ENCODE results near the gene APBA2.

The APBA2 gene

GRCh38 chr15:29127506-29128430 lies 242.0 kb downstream of the APBA2 start:
- ChIA-PET POLR2A (no interaction called here), CTCF (interaction anchor here (3.3 kb wide), 1 partner anchor 12 kb away, joined by 26 read pairs; no protein-coding TSS in a partner anchor)
- TF ChIP-seq CTCF (IDR thresholded peaks at IDR 0.05; ENCODE audit: control extremely low read depth, extremely low read depth, low read depth, missing control alignments), result no peak
- DNase-seq (ENCODE audit: extremely low spot score), result no peak

GRCh38 chr15:29128671-29129070 lies 242.9 kb downstream of the APBA2 start:
- TF ChIP-seq CTCF (IDR thresholded peaks at IDR 0.05; ENCODE audit: control extremely low read depth, extremely low read depth, low read depth, missing control alignments), result no peak
- POLR2A ChIA-PET, result no interaction called here
- CTCF ChIA-PET, result interaction anchor here (1.5 to 3.3 kb wide), 2 partner anchors 12 to 26 kb away, joined by 6 to 26 read pairs; no protein-coding TSS in a partner anchor
- DNase-seq (ENCODE audit: extremely low spot score), result no peak

- TF ChIP-seq CTCF (IDR thresholded peaks at IDR 0.05; ENCODE audit: control extremely low read depth, extremely low read depth, low read depth, missing control alignments), result no peak
- ChIA-PET CTCF (interaction anchor here (1.5 to 3.3 kb wide), 2 partner anchors 11 to 27 kb away, joined by 6 to 26 read pairs; no protein-coding TSS in a partner anchor), POLR2A (no interaction called here)
- DNase-seq (ENCODE audit: extremely low spot score), result no peak
Measured at GRCh38 chr15:29129221-29129620, 243.4 kb downstream of the APBA2 start.

GRCh38 chr15:29129926-29130325 lies 244.2 kb downstream of the APBA2 start:
- no peak for DNase-seq (ENCODE audit: extremely low spot score)
- TF ChIP-seq CTCF (IDR thresholded peaks at IDR 0.05; ENCODE audit: control extremely low read depth, extremely low read depth, low read depth, missing control alignments), result no peak
- POLR2A ChIA-PET, result no interaction called here
- CTCF ChIA-PET, result interaction anchor here (1.5 to 3.3 kb wide), 2 partner anchors 10 to 27 kb away, joined by 6 to 26 read pairs; no protein-coding TSS in a partner anchor

GRCh38 chr15:29130476-29130875 lies 244.7 kb downstream of the APBA2 start:
- TF ChIP-seq CTCF (IDR thresholded peaks at IDR 0.05; ENCODE audit: control extremely low read depth, extremely low read depth, low read depth, missing control alignments), result no peak
- DNase-seq (ENCODE audit: extremely low spot score), result no peak
- CTCF ChIA-PET, result interaction anchor here (0.8 to 3.3 kb wide), 3 partner anchors 10 to 28 kb away, joined by 3 to 26 read pairs (median 6); no protein-coding TSS in a partner anchor
- POLR2A ChIA-PET, result no interaction called here

- no peak for TF ChIP-seq CTCF (IDR thresholded peaks at IDR 0.05; ENCODE audit: control extremely low read depth, extremely low read depth, low read depth, missing control alignments)
Measured at GRCh38 chr15:29130951-29131839, 245.4 kb downstream of the APBA2 start.

More at GRCh38 chr15:29130951-29131839, 245.4 kb downstream of the APBA2 start:
- CTCF ChIA-PET, result interaction anchor here (0.8 to 3.3 kb wide), 2 partner anchors 9 to 28 kb away, joined by 3 to 26 read pairs; no protein-coding TSS in a partner anchor
- POLR2A ChIA-PET, result no interaction called here
- DNase-seq (ENCODE audit: extremely low spot score), result no peak
